ENCODE measurements around the gene CHL1.

Gene CHL1

DNA sequence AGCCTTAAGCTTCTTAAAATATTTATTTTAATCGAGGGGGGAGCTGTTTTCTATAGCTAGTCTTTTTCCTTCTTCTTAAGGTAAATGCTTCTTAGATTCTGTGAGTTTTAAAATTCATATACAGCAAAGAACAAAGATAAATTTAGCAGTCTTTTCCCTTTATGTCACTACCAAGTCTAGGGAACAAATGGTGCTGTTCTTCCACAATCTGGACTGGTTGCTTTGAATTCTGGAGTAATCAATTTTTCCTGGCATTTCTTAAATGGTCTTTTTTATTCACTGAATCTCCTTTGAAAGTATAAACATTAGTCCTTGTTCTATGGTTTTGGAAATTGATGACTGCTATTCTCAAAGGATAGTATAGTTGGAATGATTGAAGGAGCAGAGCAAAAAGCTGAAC is 82.8 kb downstream of the CHL1 start:
- DNase-seq (ENCODE audit: low read depth in 2 of 3, low spot score in 1 of 3) = no peak

DNA sequence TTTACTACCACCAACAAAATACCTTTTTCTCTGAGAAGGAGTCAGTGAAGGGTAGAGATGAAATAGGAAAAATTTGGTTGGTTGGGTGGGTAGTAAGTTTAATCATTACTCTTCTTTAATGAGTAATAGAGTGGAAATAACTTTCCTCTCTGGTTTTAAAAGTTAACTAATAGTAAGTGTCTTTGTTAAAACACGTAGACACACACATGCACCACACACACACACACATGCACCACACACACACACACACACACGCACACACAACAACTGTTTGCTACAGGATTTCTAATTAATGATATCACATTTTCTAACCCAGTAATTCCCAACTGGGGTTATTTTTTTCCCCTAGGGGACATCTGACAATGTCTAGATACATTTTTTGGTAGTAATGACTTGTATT is 84.1 kb downstream of the CHL1 start:
- no peak for DNase-seq (ENCODE audit: low read depth in 2 of 3, low spot score in 1 of 3)

DNA sequence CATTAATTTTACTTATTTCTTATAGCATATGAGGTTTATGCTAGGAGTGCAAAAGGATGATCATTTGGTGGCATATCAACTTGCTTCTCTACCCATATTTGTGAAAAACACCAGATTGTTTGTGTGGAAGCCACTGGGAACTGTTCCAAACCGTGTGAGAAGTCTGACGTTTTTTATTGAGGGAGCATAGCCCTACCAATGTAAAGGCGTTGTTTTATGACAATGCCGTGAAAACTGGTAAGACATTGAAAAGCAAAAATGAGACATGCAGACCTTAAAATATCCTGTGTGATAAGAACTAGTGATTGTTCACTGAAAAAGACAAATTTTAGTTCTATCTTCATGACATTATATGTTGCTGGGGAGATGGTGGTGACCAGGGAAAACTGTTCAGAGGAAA is 87.8 kb downstream of the CHL1 start:
- DNase-seq (ENCODE audit: low read depth in 2 of 3, low spot score in 1 of 3) = no peak

DNA sequence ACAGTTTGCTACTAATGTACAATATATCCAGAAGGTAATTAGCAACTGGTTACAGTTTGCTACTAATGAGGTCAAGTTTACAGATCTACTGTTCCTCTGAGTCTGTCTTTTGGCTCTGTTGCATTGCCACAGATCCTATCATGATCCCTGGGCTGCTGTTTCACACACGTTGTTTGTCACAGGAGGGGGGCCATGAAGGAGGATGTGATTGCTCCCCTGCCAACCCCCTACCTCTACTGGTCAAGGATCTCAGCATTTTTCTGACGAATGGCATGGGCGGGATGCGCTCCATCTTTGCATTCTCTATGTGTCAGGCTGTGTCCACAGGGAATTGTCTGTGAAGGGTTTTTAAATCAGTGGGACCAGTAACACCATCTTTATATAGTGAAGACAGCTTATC is 91.9 kb downstream of the CHL1 start:
- no peak for DNase-seq (ENCODE audit: low read depth in 2 of 3, low spot score in 1 of 3)

DNA sequence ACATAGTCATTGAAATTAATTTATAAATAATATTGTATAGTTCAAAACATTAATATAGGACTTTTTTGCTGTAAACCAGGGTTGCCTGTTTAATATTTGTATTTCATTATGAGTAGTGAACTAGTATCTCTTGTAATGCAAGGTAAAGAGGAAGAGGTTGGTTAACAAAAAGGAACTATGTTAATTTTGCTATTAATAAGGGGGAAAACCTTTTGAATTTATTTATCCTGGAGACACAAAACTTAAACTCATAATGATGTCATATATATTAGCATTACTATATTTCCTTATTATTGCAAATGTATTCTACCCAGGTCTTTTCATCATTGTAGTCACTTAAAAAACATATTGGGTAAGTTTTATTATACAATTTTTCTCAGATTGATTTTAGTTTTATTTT is 94.5 kb downstream of the CHL1 start:
- no peak for DNase-seq (ENCODE audit: low read depth in 2 of 3, low spot score in 1 of 3)

DNA sequence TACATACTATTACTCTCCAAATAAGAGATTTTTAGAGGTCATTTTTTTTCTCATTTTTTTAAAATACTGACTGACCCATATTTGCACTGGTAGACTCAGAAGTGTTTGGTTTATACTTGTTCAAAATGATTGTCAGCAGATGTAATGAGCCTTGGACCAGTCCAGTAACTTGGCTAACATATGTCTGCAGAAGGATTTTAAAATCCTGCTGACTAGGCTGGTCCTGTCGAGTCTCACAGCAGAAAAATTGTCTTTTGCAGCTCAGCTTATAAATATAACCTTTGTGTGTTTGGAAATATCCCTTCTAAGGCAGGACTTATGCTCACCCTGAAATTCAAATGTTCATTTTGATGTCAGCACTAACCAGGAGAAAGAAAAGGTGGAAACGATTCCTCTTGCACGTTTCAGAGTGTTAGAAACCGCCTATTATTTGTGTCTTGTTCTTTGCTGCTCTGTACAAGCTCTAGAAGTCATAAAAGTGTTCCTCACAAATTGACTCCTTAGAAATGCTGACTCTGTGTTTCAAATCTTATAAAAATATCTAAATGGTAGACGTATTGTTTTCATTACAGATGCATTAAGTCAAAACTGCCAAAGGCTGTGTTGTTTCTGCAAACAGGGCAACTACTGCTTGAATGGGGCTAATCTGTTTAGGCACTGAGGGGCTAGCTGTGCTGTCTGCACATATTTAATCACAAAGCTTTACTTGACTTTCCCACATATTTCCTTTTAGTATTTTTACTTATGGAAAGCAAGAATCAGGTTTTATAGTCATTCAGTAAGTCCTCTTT is 95.3 kb downstream of the CHL1 start:
- DNase-seq (ENCODE audit: low read depth in 2 of 3, low spot score in 1 of 3) = no peak

DNA sequence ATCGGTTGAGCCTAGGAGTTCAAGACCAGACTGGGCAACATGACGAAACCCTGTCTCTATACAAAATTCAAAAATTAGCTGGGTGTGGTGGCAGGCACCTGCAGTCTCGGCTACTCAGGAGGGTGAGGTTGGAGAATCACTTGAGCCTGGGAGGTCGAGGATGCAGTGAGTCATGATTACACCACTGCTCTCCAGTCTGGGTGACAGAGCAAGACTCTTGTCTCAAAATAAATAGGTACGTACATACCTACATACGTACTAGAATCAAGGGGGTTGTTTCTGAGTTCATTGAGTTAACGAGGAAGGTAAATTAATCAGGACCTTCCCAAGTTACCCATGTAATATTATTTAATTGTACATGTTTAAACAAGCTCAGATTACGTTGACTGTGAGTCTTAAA is 97.5 kb downstream of the CHL1 start:
- DNase-seq (ENCODE audit: low read depth in 2 of 3, low spot score in 1 of 3) = no peak

DNA sequence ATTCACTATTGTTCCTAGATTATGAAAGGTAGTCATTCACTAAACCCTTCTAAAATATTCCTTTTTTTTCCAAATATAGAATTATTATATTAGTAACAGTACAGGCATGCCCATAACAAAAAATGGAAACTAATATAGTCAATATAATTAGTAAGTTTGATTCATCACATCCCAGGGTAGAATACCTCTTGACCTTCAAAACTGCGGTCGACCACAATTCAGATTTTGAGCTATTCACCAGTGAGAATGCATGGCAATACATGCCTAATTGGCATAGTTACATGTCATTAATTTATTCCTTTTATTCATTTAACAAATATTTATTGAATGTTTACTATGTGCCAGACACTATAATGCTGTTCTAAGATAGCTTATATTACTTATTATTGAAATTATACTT is 98.0 kb downstream of the CHL1 start:
- no peak for DNase-seq (ENCODE audit: low read depth in 2 of 3, low spot score in 1 of 3)

DNA sequence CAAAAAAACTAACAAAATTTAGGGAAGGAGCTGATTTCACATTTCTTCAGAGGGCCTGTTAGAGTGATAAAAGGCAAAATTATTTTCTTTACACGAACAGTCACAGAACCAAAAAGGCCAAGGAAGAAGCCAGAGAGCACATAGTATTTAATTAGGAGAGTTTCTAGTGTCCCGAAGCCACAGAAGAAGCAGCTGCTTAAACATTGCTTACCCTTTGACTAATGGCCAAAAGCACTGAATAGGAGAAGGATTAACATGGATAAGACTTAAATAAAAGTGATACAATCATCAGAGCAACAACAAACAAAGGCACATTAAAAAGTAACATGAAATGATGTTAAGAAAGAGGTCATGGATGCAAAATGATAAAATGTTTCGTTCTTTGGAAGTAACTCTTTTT is 98.6 kb downstream of the CHL1 start:
- DNase-seq (ENCODE audit: low read depth in 2 of 3, low spot score in 1 of 3) = no peak

DNA sequence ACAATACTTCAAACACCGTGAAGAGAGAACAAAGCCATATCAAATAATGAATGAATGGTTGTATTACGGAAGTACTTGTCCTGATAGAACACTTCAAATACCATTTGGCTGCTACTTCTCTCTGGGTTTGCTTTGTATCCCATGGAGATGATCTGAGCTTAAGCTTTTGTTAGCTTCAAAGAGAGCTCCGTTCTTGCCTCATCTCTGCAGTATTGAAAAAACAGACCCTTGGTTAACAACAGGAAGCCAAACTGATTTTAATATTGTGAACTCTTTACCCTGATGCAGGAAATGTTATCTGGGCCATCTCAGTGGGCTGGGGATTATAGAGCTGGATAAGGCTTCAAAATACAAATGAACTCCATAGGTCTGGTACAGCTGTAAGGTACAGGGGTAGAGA is 101.0 kb downstream of the CHL1 start:
- DNase-seq (ENCODE audit: low read depth in 2 of 3, low spot score in 1 of 3) = no peak

DNA sequence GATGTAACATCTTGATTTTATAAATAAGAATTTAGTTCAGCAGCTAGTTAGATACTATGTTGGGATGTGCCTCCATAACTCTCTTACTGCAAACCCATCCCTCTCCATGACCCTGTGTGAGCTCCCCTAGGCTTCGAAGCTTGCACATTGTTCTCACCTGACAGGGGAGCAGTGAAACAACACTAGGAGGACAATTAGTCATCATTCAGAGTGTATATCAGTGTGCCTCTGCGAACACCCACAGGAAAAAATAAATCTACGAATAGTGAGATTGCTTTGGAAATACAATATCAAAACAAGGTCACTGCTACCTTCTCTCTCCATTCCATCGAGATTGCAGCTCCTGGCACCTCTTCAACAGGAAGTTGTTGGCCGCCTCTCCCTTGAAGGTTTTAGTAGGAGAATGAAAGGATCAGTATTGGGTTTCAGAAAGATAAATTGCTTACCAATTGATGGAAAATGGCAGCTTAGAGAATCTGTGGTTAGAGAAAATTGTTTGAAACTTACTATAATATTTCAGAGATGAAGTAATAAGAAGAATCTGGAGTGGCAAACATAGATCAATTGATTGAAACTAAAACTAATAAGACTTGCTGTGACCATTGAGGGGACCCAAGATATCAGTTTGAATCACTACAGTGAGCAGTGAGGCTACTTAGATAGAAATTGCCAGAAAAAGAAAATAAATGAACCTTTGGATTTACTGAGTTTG is 103.2 kb downstream of the CHL1 start:
- DNase-seq (ENCODE audit: low read depth in 2 of 3, low spot score in 1 of 3) = no peak

DNA sequence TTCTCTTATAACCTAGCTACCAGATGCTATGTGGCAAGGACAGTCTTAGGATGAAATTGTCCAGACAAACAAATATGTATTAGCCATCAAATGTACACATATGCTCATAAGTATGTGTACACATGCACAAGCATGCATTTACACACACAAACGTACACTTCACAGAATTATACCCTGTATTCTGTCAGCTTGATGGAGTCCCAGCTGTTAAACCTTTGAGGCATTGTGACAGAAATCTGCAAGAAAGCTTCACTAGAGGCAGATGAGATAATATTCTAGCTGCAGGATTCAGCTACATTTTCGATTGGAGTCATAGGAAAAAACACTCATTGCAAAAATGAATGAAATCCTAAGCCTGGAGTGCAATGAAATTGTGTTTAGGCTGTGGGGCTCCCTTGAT is 110.6 kb downstream of the CHL1 start:
- no peak for DNase-seq (ENCODE audit: low read depth in 2 of 3, low spot score in 1 of 3)

DNA sequence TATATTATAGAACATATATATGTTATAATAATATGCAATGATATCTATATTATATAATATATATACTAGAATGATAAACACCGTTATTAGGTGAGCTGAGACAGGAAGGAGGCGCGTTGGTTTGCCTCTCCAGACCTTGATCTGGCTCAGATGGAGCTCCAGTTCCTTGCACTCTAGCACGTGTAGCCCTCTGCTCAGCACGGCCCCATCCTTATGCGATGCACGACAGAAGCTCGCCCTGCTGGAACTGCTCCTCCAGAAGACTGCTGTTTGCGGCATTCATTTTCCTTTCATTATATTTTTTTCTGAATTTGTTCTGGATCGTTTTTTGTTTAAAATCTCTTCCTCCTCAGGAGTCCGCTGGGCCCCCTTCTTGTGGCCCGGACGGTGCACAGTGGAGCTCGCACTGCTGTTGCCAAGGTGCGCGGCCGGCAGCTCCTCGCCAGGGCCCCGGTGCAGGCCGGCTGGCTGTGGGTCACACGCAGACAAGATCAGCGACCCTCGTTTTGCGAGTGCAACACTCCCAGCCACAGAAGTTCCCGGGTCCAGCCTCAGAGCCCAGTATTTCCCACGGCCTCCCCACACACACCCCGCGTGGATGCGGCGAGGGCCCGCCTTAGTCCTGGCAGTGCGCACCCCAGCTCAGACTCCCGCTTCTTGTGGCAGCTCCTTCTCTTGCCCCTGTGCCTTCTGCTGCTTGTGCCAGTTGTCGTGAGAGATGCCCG is 112.2 kb downstream of the CHL1 start:
- DNase-seq (ENCODE audit: low read depth in 2 of 3, low spot score in 1 of 3) = no peak

DNA sequence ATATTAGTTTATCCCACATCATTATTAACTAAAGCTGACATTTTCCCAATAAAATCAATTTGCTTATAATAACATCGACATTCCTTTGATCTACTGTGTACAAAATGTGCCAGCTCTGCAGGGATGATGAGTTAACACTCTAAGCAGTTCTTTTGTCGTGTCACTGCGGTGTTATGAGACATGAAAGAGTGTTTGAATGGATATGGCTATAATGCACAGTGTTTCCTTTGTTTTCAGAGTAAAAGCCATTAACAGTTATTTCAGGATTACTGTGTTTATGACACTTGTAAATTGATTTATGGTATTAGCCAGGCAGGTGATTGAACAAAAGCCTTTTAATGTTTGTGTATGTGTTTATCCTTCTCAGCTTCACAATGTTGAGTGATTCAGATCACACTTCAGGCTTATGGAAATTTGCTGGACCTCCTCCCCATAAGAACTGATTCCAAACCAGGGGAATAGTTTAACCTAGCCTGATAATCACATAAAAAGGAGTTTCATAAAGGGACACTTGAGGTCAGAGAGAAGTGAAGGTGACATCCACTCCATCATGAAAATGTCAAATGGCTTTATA is 115.7 kb downstream of the CHL1 start:
- no peak for DNase-seq (ENCODE audit: low read depth in 2 of 3, low spot score in 1 of 3)

DNA sequence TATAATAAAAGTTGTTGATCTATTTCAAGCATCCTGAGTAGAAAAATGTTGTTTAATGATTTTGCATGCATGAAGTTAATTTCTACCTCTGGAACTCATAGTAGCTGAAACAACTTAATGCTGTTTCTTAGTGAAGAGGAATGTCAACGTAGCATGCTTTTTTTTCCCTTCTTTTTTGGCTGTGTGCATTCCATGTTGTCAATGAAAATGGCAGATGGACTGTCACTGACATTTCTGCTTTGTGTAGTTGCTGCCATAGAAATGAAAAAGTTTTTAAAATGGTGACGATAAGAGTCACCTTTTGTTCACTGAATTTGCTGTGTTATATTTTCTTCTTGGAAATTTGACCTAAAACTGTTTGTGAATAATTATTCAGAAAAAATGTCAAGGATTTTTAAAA is 116.3 kb downstream of the CHL1 start:
- no peak for DNase-seq (ENCODE audit: low read depth in 2 of 3, low spot score in 1 of 3)

DNA sequence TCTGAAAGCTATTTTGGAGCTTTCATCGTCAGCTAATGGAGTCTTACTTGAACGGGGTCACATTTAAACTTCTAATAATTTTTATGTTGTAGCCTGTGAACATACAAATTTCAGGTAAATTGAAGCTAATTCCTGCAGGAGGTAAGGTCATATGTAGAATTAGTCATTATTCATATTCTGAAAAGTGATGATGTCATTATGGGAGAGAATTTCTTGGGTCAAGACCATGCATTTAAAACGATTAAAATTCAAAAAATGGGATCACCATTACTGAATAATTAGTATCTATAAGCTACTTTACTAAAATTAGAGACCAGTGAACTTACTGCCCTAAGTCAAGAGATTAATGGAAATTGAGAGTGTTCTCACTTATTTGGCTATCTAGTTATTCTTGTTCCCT is 120.4 kb downstream of the CHL1 start:
- no peak for DNase-seq (ENCODE audit: low read depth in 2 of 3, low spot score in 1 of 3)

DNA sequence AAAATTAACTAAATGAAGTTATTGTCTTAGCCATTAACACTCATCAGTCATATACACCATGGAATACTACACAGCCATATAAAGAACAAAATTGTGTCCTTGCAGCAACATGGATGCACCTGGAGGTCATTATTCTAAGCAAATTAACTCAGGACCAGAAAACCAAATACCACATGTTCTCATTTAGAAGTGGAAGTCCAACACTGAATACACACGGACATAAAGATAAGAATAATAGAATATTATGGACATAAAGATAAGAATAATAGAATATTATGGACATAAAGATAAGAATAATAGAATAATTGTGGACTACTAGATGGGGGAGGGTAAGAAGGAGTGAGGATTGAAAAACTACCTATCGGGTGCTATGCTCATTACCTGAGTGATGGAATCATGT is 122.3 kb downstream of the CHL1 start:
- no peak for DNase-seq (ENCODE audit: low read depth in 2 of 3, low spot score in 1 of 3)

DNA sequence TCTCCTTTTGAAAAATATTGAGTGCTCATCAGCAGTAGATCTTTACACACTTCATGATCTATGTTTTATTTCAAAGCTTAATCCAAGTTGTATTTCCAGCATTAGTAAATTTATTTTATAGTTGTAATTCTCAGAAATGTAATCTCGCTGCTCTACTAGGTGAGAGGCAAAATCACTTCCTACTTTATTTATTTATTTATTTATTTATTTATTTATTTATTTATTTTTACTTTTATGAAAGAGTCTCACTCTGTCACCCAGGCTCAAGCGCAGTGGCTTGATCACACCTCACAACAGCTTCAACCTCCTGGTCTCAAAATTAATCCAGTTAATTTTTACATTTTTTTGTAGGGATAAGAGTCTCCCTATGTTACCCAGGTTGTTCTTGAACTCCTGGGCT is 127.9 kb downstream of the CHL1 start:
- no peak for DNase-seq (ENCODE audit: low read depth in 2 of 3, low spot score in 1 of 3)

DNA sequence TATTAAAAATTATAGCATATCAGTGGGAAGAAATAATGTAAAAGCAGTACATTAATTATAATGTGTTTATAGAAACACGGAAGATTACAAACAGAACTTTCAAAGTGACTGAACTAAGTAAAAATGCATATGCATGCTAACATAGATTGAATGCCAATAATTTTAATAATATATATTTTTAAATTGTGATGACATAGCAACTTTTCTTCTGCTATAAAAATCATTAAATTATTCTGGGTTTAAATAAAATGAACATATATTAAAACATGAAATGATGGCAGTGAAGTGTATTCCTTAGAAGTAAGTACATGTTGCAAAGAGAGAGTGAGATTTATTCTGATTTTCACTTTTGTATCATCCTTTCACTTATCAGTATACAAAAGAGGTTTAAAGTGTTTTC is 128.9 kb downstream of the CHL1 start:
- DNase-seq (ENCODE audit: low read depth in 2 of 3, low spot score in 1 of 3) = no peak

DNA sequence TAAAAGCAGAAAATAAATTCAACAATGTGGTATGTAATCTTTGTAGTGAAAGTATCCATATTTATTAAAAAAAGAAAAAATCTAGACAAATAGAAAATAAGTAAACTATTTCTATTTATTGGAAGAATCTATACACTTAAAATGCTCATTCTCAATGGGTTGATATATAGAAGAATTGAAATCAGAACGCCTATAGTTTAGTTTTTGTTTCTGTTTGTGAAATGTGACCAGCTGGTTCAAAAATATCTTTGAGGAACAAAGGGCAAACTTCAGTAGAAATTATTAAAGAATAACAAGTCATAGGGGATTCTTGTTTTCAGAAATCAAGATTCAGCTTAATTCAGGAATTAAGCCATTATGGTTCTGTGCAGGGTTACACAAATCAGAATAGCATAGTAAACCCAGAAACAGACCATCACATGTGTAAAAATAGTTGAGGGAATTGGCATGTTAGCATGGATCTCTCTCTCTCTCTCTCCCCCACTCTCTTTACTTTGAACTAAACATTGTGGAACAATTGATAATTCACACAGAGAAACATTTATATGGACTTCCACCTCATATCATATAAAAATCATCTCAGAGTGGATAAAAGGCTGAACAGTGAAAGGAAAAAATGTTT is 134.0 kb downstream of the CHL1 start:
- no peak for DNase-seq (ENCODE audit: low read depth in 2 of 3, low spot score in 1 of 3)

DNA sequence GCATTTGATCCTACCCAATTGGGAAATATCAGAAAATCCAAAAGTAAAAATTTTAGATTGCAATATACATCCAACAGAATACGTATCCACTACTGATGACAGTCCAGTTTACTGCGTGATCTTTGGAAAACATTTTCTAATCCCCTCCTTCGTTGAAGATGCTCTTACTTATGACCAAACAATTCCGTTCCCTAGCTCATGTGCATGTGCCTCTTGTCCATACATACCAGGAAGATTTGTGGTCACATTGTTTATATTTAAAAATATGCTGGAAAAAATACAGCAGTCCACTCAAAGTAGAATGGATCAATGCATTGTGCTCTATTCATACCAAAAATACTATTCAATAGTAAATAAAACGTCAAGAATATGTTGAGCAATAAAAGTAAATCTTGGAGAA is 135.3 kb downstream of the CHL1 start:
- DNase-seq (ENCODE audit: low read depth in 2 of 3, low spot score in 1 of 3) = no peak

DNA sequence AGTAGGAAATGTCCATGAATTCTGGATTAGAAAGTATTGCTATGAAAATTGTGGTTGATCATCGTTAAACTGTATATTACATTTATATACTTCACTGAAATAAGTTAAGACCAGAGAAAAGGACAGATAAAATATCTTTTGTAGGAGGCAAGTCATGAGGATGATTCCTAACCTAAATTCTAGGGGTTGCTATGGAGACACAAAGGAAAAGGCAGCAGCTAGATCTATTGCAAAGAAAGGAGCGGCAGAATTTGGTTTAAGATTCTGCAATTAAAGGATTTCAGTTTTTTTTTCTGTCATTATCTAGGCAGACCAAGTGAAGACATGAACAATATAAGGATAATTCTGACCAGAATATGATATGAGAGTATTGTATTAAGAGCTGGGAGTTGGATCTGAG is 136.1 kb downstream of the CHL1 start:
- no peak for DNase-seq (ENCODE audit: low read depth in 2 of 3, low spot score in 1 of 3)

All from stimulated activated CD4-positive, alpha-beta T cell treated with anti-CD3 and anti-CD28 coated beads, Interleukin-12 subunit alpha, Interleukin-12 subunit beta, amount 100 ng/mL, for 48 hours (primary cell).